ENCODE data around the gene ADIPOR2.

The ADIPOR2 gene

GRCh38 chr12:1823237-1823636 lies 132.4 kb downstream of the ADIPOR2 start:
- Histone ChIP-seq H3K27ac (ENCODE audit: low read depth, low read length) (no peak overlapping the region), H3K4me3 (ENCODE audit: low read length) (no peak overlapping the region), H3K27me3 (ENCODE audit: control insufficient read depth, insufficient read depth, low read length) (peaks cover 18% of the 10 kb centered on the region), H3K36me3 (ENCODE audit: control insufficient read depth, insufficient read depth, low read length) (no peaks in the 10 kb centered on the region), H3K9ac (ENCODE audit: low read length) (no peak overlapping the region), H3K4me1 (ENCODE audit: control insufficient read depth, insufficient read depth, low read length) (no peaks in the 10 kb centered on the region)

GRCh38 chr12:1825382-1826102 lies 134.7 kb downstream of the ADIPOR2 start:
- Histone ChIP-seq H3K27me3 (ENCODE audit: control insufficient read depth, insufficient read depth, low read length) (peaks cover 14% of the 10 kb centered on the region), H3K4me1 (ENCODE audit: control insufficient read depth, insufficient read depth, low read length) (no peaks in the 10 kb centered on the region), H3K9ac (ENCODE audit: low read length) (no peak overlapping the region), H3K36me3 (ENCODE audit: control insufficient read depth, insufficient read depth, low read length) (no peaks in the 10 kb centered on the region), H3K4me3 (ENCODE audit: low read length) (no peak overlapping the region), H3K27ac (ENCODE audit: low read depth, low read length) (no peak overlapping the region)

- Histone ChIP-seq H3K27me3 (ENCODE audit: control insufficient read depth, insufficient read depth, low read length) (peaks cover 6% of the 10 kb centered on the region), H3K4me3 (ENCODE audit: low read length) (no peak overlapping the region)
These were observed 135.5 kb downstream of the ADIPOR2 start for GRCh38 chr12:1826401-1826800.

GRCh38 chr12:1826867-1827705 lies 136.2 kb downstream of the ADIPOR2 start:
- Histone ChIP-seq H3K4me1 (ENCODE audit: control insufficient read depth, insufficient read depth, low read length) (no peaks in the 10 kb centered on the region), H3K27me3 (ENCODE audit: control insufficient read depth, insufficient read depth, low read length) (peaks cover 4% of the 10 kb centered on the region), H3K4me3 (ENCODE audit: low read length) (no peak overlapping the region), H3K36me3 (ENCODE audit: control insufficient read depth, insufficient read depth, low read length) (no peaks in the 10 kb centered on the region), H3K9ac (ENCODE audit: low read length) (no peak overlapping the region), H3K27ac (ENCODE audit: low read depth, low read length) (no peak overlapping the region)

More at GRCh38 chr12:1826401-1826800, 135.5 kb downstream of the ADIPOR2 start:
- H3K36me3 ChIP-seq (ENCODE audit: control insufficient read depth, insufficient read depth, low read length), result no peaks in the 10 kb centered on the region
- H3K27ac ChIP-seq (ENCODE audit: low read depth, low read length), result no peak overlapping the region
- H3K4me1 ChIP-seq (ENCODE audit: control insufficient read depth, insufficient read depth, low read length), result no peaks in the 10 kb centered on the region
- no peak overlapping the region for H3K9ac ChIP-seq (ENCODE audit: low read length)

- Histone ChIP-seq H3K9ac (ENCODE audit: low read length) (no peak overlapping the region), H3K36me3 (ENCODE audit: control insufficient read depth, insufficient read depth, low read length) (no peaks in the 10 kb centered on the region), H3K4me1 (ENCODE audit: control insufficient read depth, insufficient read depth, low read length) (no peaks in the 10 kb centered on the region), H3K27me3 (ENCODE audit: control insufficient read depth, insufficient read depth, low read length) (no peaks in the 10 kb centered on the region), H3K27ac (ENCODE audit: low read depth, low read length) (no peak overlapping the region), H3K4me3 (ENCODE audit: low read length) (no peak overlapping the region)
These were observed 137.2 kb downstream of the ADIPOR2 start for GRCh38 chr12:1827826-1828805.

GRCh38 chr12:1828856-1829255 lies 138.0 kb downstream of the ADIPOR2 start:
- Histone ChIP-seq H3K4me1 (ENCODE audit: control insufficient read depth, insufficient read depth, low read length) (no peaks in the 10 kb centered on the region), H3K36me3 (ENCODE audit: control insufficient read depth, insufficient read depth, low read length) (no peaks in the 10 kb centered on the region), H3K4me3 (ENCODE audit: low read length) (no peak overlapping the region), H3K27me3 (ENCODE audit: control insufficient read depth, insufficient read depth, low read length) (no peaks in the 10 kb centered on the region), H3K9ac (ENCODE audit: low read length) (no peak overlapping the region), H3K27ac (ENCODE audit: low read depth, low read length) (no peak overlapping the region)

- Histone ChIP-seq H3K27me3 (ENCODE audit: control insufficient read depth, insufficient read depth, low read length) (no peaks in the 10 kb centered on the region), H3K4me1 (ENCODE audit: control insufficient read depth, insufficient read depth, low read length) (no peaks in the 10 kb centered on the region), H3K9ac (ENCODE audit: low read length) (no peak overlapping the region)
These were observed 138.5 kb downstream of the ADIPOR2 start for GRCh38 chr12:1829306-1829900.

GRCh38 chr12:1830401-1830845 lies 139.6 kb downstream of the ADIPOR2 start:
- no peaks in the 10 kb centered on the region for H3K4me1 ChIP-seq (ENCODE audit: control insufficient read depth, insufficient read depth, low read length)
- H3K9ac ChIP-seq (ENCODE audit: low read length), result no peak overlapping the region
- no peak overlapping the region for H3K27ac ChIP-seq (ENCODE audit: low read depth, low read length)
- peaks cover 2% of the 10 kb centered on the region for H3K27me3 ChIP-seq (ENCODE audit: control insufficient read depth, insufficient read depth, low read length)
- H3K36me3 ChIP-seq (ENCODE audit: control insufficient read depth, insufficient read depth, low read length), result no peaks in the 10 kb centered on the region
- no peak overlapping the region for H3K4me3 ChIP-seq (ENCODE audit: low read length)

More at GRCh38 chr12:1829306-1829900, 138.5 kb downstream of the ADIPOR2 start:
- H3K36me3 ChIP-seq (ENCODE audit: control insufficient read depth, insufficient read depth, low read length), result no peaks in the 10 kb centered on the region
- no peak overlapping the region for H3K4me3 ChIP-seq (ENCODE audit: low read length)
- H3K27ac ChIP-seq (ENCODE audit: low read depth, low read length), result no peak overlapping the region

GRCh38 chr12:1830981-1831963 lies 140.4 kb downstream of the ADIPOR2 start:
- no peak overlapping the region for H3K9ac ChIP-seq (ENCODE audit: low read length)
- no peaks in the 10 kb centered on the region for H3K4me1 ChIP-seq (ENCODE audit: control insufficient read depth, insufficient read depth, low read length)
- H3K27me3 ChIP-seq (ENCODE audit: control insufficient read depth, insufficient read depth, low read length), result peaks cover 2% of the 10 kb centered on the region
- H3K4me3 ChIP-seq (ENCODE audit: low read length), result no peak overlapping the region
- H3K36me3 ChIP-seq (ENCODE audit: control insufficient read depth, insufficient read depth, low read length), result no peaks in the 10 kb centered on the region
- H3K27ac ChIP-seq (ENCODE audit: low read depth, low read length), result no peak overlapping the region

- H3K27me3 ChIP-seq (ENCODE audit: control insufficient read depth, insufficient read depth, low read length), result peaks cover 2% of the 10 kb centered on the region
- H3K36me3 ChIP-seq (ENCODE audit: control insufficient read depth, insufficient read depth, low read length), result no peaks in the 10 kb centered on the region
- no peak overlapping the region for H3K27ac ChIP-seq (ENCODE audit: low read depth, low read length)
- H3K9ac ChIP-seq (ENCODE audit: low read length), result no peak overlapping the region
- H3K4me3 ChIP-seq (ENCODE audit: low read length), result no peak overlapping the region
- H3K4me1 ChIP-seq (ENCODE audit: control insufficient read depth, insufficient read depth, low read length), result no peaks in the 10 kb centered on the region
These were observed 142.1 kb downstream of the ADIPOR2 start for GRCh38 chr12:1832801-1833595.
